GM18505 (cell line): Measurements from ENCODE around the gene REX1BD.
A peak's percentile ranks its signal among the peaks of the same experiment; 100 is the strongest.

Source experiments
- ATAC-seq: cut with Tn5 transposase; IDR thresholded peaks from one replicate; pipeline ENCODE4 v1.9.1; 2021; ENCODE audit not compliant: unreplicated experiment
- POLR2A ChIP-seq: IDR thresholded peaks from 4 replicates; pipeline ENCODE4 v1.6.1; 2011; ENCODE audit warnings: borderline replicate concordance; ENCODE audit not compliant: insufficient read depth, insufficient read length; ENCODE audit errors: extremely low read depth

REX1BD gene

GRCh38 chr19:18629166-18630088 is 40.8 kb downstream of the REX1BD start:
- no peak for TF ChIP-seq POLR2A

GRCh38 chr19:18633321-18633720 is 44.7 kb downstream of the REX1BD start:
- TF ChIP-seq POLR2A = no peak

More at GRCh38 chr19:18629166-18630088, 40.8 kb downstream of the REX1BD start:
- no peak for ATAC-seq

GRCh38 chr19:18634612-18635297 is 46.2 kb downstream of the REX1BD start:
- no peak for TF ChIP-seq POLR2A
- ATAC-seq = no peak

More at GRCh38 chr19:18633321-18633720, 44.7 kb downstream of the REX1BD start:
- no peak for ATAC-seq

- TF ChIP-seq POLR2A = no peak
- no peak for ATAC-seq
Observed at GRCh38 chr19:18635831-18636182, 47.2 kb downstream of the REX1BD start.

GRCh38 chr19:18636183-18636968 is 47.8 kb downstream of the REX1BD start:
- peak; percentile 83 for ATAC-seq

GRCh38 chr19:18636969-18637629 is 48.5 kb downstream of the REX1BD start, which contains the start of gene KLHL26:
KLHL26 (plus strand) TSS chr19:18637028; CDS start chr19:18637055, 27 bp downstream.
- no peak for ATAC-seq
- TF ChIP-seq POLR2A = peak; percentile 75

More at GRCh38 chr19:18636183-18636968, 47.8 kb downstream of the REX1BD start:
- no peak for TF ChIP-seq POLR2A

- no peak for TF ChIP-seq POLR2A
- ATAC-seq = no peak
Observed at GRCh38 chr19:18637673-18638630, 49.4 kb downstream of the REX1BD start.

GRCh38 chr19:18639706-18640243 is 51.2 kb downstream of the REX1BD start:
- TF ChIP-seq POLR2A = no peak
- no peak for ATAC-seq
